Caco-2 (cell line): ENCODE data around the gene PCDH17. TPM values are rescaled to one million over a fixed set of nuclear protein-coding genes. Genes with fewer than 3 reads are reported as not detected.

ENCODE experiments used
- BruUV-seq: library from RNA; stranded (reverse); fragments of 400-500 nt; replicated peaks from 2 replicates; lab custom pipeline; 2021; lab: Mats Ljungman, UMichigan
- CTCF ChIA-PET: fragments of 300-600 bp; sonication (Branson Sonifier 250); formaldehyde crosslinking; loops from one replicate; lab custom pipeline; 2022; ENCODE audit warnings: antibody characterized with exemption; lab: Charles Lee
- POLR2A ChIA-PET: fragments of 300-600 bp; sonication (Branson Sonifier 250); formaldehyde crosslinking; loops from one replicate; lab custom pipeline; 2022; ENCODE audit warnings: antibody characterized with exemption; lab: Charles Lee
- DNase-seq, 2 experiments: peaks; one replicate each; pipeline versions ENCODE4 v3.0.0 to v3.0.0-alpha.2; 2020 to 2022
- H3K27me3 ChIP-seq: replicated peaks from 2 replicates; pipeline ENCODE4 v1.6.0; 2011; ENCODE audit warnings: low read length; ENCODE audit not compliant: control insufficient read depth, insufficient read depth
- H3K36me3 ChIP-seq: 2 replicates; pipeline ENCODE4 v1.5.1; 2011; ENCODE audit warnings: low read length; ENCODE audit not compliant: control insufficient read depth, insufficient read depth
- H3K4me1 ChIP-seq: fragments of 250-450 bp; sonication (Bioruptor Pico); 2 replicates; pipeline ENCODE4 v1.5.1; 2020; ENCODE audit warnings: mild to moderate bottlenecking
- H3K4me3 ChIP-seq: 2 replicates; pipeline ENCODE4 v1.5.1; 2011; ENCODE audit warnings: low read depth, mild to moderate bottlenecking, control low read depth, low read length
- H3K9me3 ChIP-seq: fragments of 250-450 bp; sonication (Bioruptor Pico); 2 replicates; pipeline ENCODE4 v1.5.1; 2020; ENCODE audit warnings: mild to moderate bottlenecking, moderate library complexity
- H3K27ac Mint-ChIP-seq: one replicate; pipeline ENCODE4 v1.8.0; 2022; ENCODE audit warnings: mixed read lengths; ENCODE audit not compliant: unreplicated experiment
- H3K27me3 Mint-ChIP-seq: one replicate; pipeline ENCODE4 v1.8.0; 2022; ENCODE audit warnings: mixed read lengths; ENCODE audit not compliant: insufficient read depth, unreplicated experiment
- H3K36me3 Mint-ChIP-seq: one replicate; pipeline ENCODE4 v1.8.0; 2022; ENCODE audit warnings: mild to moderate bottlenecking, mixed read lengths; ENCODE audit not compliant: insufficient read depth, unreplicated experiment
- H3K4me1 Mint-ChIP-seq: one replicate; pipeline ENCODE4 v1.8.0; 2022; ENCODE audit warnings: low read depth, mixed read lengths; ENCODE audit not compliant: unreplicated experiment
- H3K4me3 Mint-ChIP-seq: one replicate; pipeline ENCODE4 v1.8.0; 2022; ENCODE audit warnings: mild to moderate bottlenecking, moderate library complexity, mixed read lengths; ENCODE audit not compliant: unreplicated experiment
- H3K9me3 Mint-ChIP-seq: one replicate; pipeline ENCODE4 v1.8.0; 2022; ENCODE audit warnings: mixed read lengths; ENCODE audit not compliant: unreplicated experiment
- CTCF ChIP-seq, 2 experiments: fragments of 200-600 bp in 1 of 2; IDR thresholded peaks; 1 replicate in 1 of 2; 2 replicates in 1 of 2; pipeline versions ENCODE4 v1.5.1 to v1.8.0; 2011 to 2022; ENCODE audit warnings: antibody characterized with exemption in 1 of 2, control low read depth in 1 of 2, inconsistent platforms in 1 of 2, low read depth in 1 of 2, low read length in 1 of 2, mild to moderate bottlenecking in 1 of 2, moderate library complexity in 1 of 2; ENCODE audit not compliant: insufficient read depth in 1 of 2, severe bottlenecking in 1 of 2, unreplicated experiment in 1 of 2
- intact Hi-C: fragments of 100-400 bp; cut with micrococcal nuclease; formaldehyde crosslinking; loops from one replicate; pipeline ENCODE4 v1.10.0; 2022; ENCODE audit not compliant: unreplicated experiment
- total RNA-seq: library from RNA; stranded (reverse); gene quantifications from 2 replicates; pipeline ENCODE4 v1.2.3, GENCODE V29; 2022

Gene PCDH17
- total RNA-seq, 1 experiment from 2014 or later = not detected

- Histone ChIP-seq H3K36me3 (no peaks in the 10 kb centered on the region), H3K4me1 (no peaks in the 10 kb centered on the region), H3K27me3 (no peaks in the 10 kb centered on the region), H3K9me3 (no peaks in the 10 kb centered on the region; the same call in 1 of the 2 replicates), H3K4me3 (no peak overlapping the region)
- intact Hi-C loops = no loop called here
- no peak for DNase-seq
- Mint-ChIP-seq H3K9me3 (no peaks in the 10 kb centered on the region), H3K27me3 (no peaks in the 10 kb centered on the region), H3K27ac (no peak overlapping the region), H3K4me1 (no peaks in the 10 kb centered on the region), H3K4me3 (no peak overlapping the region), H3K36me3 (no peaks in the 10 kb centered on the region)
- TF ChIP-seq CTCF (IDR thresholded peaks at IDR 0.05; ENCODE audit: insufficient read depth in 1 of 2, low read depth in 1 of 2, low read length in 1 of 2, severe bottlenecking in 1 of 2, unreplicated experiment in 1 of 2) = no peak
- ChIA-PET CTCF (no interaction called here), POLR2A (no interaction called here)
- BruUV-seq = no TSS peak
Measured at GRCh38 chr13:57698851-57699250, 67.3 kb downstream of the PCDH17 start.

GRCh38 chr13:57704031-57704430 is 72.5 kb downstream of the PCDH17 start:
- no TSS peak for BruUV-seq
- no peak overlapping the region for H3K4me3 Mint-ChIP-seq
- TF ChIP-seq CTCF (IDR thresholded peaks at IDR 0.05; ENCODE audit: insufficient read depth in 1 of 2, low read depth in 1 of 2, low read length in 1 of 2, severe bottlenecking in 1 of 2, unreplicated experiment in 1 of 2) = no peak
- no peak overlapping the region for H3K27ac Mint-ChIP-seq
- Histone ChIP-seq H3K36me3 (no peaks in the 10 kb centered on the region), H3K9me3 (no peaks in the 10 kb centered on the region), H3K4me1 (no peaks in the 10 kb centered on the region), H3K4me3 (no peak overlapping the region), H3K27me3 (no peaks in the 10 kb centered on the region)
- no peaks in the 10 kb centered on the region for H3K36me3 Mint-ChIP-seq
- H3K9me3 Mint-ChIP-seq = no peaks in the 10 kb centered on the region
- DNase-seq = no peak
- ChIA-PET POLR2A (no interaction called here), CTCF (no interaction called here)
- peaks cover 2% of the 10 kb centered on the region for H3K27me3 Mint-ChIP-seq
- intact Hi-C loops = no loop called here
- H3K4me1 Mint-ChIP-seq = no peaks in the 10 kb centered on the region

- peak in 1 of 2 experiments; percentile 74 for TF ChIP-seq CTCF (IDR thresholded peaks at IDR 0.05; ENCODE audit: insufficient read depth in 1 of 2, low read depth in 1 of 2, low read length in 1 of 2, severe bottlenecking in 1 of 2, unreplicated experiment in 1 of 2)
- Histone ChIP-seq H3K9me3 (no peaks in the 10 kb centered on the region; the same call in 1 of the 2 replicates), H3K4me3 (no peak overlapping the region), H3K27me3 (no peaks in the 10 kb centered on the region), H3K4me1 (no peaks in the 10 kb centered on the region), H3K36me3 (no peaks in the 10 kb centered on the region)
- peaks cover 3% of the 10 kb centered on the region for H3K27me3 Mint-ChIP-seq
- BruUV-seq = no TSS peak
- H3K27ac Mint-ChIP-seq = no peak overlapping the region
- peak; percentile 43 to 55 for DNase-seq
- no peak overlapping the region for H3K4me3 Mint-ChIP-seq
- ChIA-PET POLR2A (no interaction called here), CTCF (interaction anchor here (0.6 to 1.0 kb wide), 3 partner anchors 88 to 92 kb away, joined by 4 to 26 read pairs (median 5); no protein-coding TSS in a partner anchor)
- intact Hi-C loops = loop anchor here (1.0 kb wide), 1 partner anchor 89 kb away; no protein-coding TSS in a partner anchor
- no peaks in the 10 kb centered on the region for H3K36me3 Mint-ChIP-seq
- no peaks in the 10 kb centered on the region for H3K4me1 Mint-ChIP-seq
- H3K9me3 Mint-ChIP-seq = no peaks in the 10 kb centered on the region
Measured at GRCh38 chr13:57716295-57716694, 84.8 kb downstream of the PCDH17 start.
